Sigmoid colon (tissue), 4 donors: ENCODE data around the gene VPS39.

Source experiments
- CTCF ChIP-seq, 4 experiments: fragments of 450-650 bp in 3 of 4; fragments of 200-600 bp in 1 of 4; IDR thresholded peaks; one replicate each; pipeline ENCODE4 v1.5.1; 2016 to 2019; ENCODE audit warnings: antibody characterized with exemption in 4 of 4, mild to moderate bottlenecking in 3 of 4, moderate library complexity in 2 of 4
- EP300 ChIP-seq, 4 donors: sonication (generic); formaldehyde crosslinking; IDR thresholded peaks; one replicate each; pipeline ENCODE4 v1.6.1; 2017; ENCODE audit warnings: antibody characterized with exemption in 4 of 4
- POLR2AphosphoS5 ChIP-seq, 4 donors: sonication (generic); formaldehyde crosslinking; IDR thresholded peaks; one replicate each; pipeline ENCODE4 v1.6.1; 2017; ENCODE audit warnings: antibody characterized with exemption in 4 of 4

DNA sequence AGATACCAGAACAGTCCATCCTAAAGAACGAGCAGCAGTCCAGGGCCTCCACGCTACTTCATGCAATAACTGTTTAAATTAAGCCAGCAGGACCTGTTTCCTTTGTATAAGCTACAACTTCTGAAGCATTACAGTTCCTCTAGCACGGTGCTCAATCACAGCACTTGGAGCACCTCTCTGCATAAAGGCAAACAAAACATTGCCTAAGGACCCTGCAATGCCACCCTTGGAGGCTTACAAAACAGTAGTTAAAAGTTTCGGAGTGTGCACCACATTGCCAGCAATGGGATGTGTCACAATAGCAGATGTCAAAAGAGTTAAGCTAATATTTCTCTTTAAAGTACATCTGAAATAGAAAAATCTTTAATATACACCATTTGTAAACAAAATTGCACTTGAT lies 2.6 kb upstream of the VPS39 start:
- TF ChIP-seq CTCF (IDR thresholded peaks at IDR 0.05) (no peak), POLR2AphosphoS5 (IDR thresholded peaks at IDR 0.05) (no peak), EP300 (IDR thresholded peaks at IDR 0.05) (no peak)
